ENCODE results near the gene PTPN2. TPM values are rescaled to one million over a fixed set of nuclear protein-coding genes. Genes with fewer than 3 reads are reported as not detected.

PTPN2 gene
- total RNA-seq, 1 donor from 2014 or later = 81.8 TPM

GRCh38 chr18:12928641-12929040 lies 44.6 kb upstream of the PTPN2 start:
- no peak overlapping the region for H3K4me3 ChIP-seq
- H3K9me3 ChIP-seq = no peaks in the 10 kb centered on the region
- TF ChIP-seq, protein P1, sequence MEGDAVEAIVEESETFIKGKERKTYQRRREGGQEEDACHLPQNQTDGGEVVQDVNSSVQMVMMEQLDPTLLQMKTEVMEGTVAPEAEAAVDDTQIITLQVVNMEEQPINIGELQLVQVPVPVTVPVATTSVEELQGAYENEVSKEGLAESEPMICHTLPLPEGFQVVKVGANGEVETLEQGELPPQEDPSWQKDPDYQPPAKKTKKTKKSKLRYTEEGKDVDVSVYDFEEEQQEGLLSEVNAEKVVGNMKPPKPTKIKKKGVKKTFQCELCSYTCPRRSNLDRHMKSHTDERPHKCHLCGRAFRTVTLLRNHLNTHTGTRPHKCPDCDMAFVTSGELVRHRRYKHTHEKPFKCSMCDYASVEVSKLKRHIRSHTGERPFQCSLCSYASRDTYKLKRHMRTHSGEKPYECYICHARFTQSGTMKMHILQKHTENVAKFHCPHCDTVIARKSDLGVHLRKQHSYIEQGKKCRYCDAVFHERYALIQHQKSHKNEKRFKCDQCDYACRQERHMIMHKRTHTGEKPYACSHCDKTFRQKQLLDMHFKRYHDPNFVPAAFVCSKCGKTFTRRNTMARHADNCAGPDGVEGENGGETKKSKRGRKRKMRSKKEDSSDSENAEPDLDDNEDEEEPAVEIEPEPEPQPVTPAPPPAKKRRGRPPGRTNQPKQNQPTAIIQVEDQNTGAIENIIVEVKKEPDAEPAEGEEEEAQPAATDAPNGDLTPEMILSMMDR (IDR thresholded peaks at IDR 0.05) = no peak
- no peaks in the 10 kb centered on the region for H3K27me3 ChIP-seq
- no peaks in the 10 kb centered on the region for H3K36me3 ChIP-seq
- intact Hi-C loops (cut with DNase I) = no loop called here
- no peak overlapping the region for H3K27ac ChIP-seq
- H3K4me1 ChIP-seq = no peaks in the 10 kb centered on the region
- DNase-seq (ENCODE audit: low spot score in 2 of 2) = no peak

DNA sequence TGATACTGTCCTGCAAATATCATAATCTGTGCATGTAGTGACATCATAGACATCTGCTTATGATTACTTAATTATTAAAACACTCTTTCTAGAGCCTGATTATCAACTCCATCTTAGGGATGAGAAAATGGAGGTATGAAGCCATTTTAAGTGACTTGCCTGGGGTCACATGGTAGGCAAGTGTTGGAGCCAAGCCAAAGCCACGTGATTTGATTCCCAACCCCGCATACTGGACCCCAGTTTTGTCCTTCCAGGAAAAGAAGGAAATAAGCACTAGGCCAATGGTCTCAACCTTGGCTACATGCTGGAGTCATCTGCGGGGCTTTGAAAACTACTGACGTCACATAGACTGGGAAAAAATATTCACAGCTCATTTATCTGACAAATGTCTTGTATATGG lies 44.2 kb upstream of the PTPN2 start:
- H3K27ac ChIP-seq = no peak overlapping the region
- DNase-seq (ENCODE audit: low spot score in 2 of 2) = no peak
- H3K36me3 ChIP-seq = no peaks in the 10 kb centered on the region
- no peaks in the 10 kb centered on the region for H3K4me1 ChIP-seq
- TF ChIP-seq, protein P1 (IDR thresholded peaks at IDR 0.05) = no peak
- no peak overlapping the region for H3K4me3 ChIP-seq
- H3K9me3 ChIP-seq = no peaks in the 10 kb centered on the region
- intact Hi-C loops (cut with DNase I) = no loop called here
- no peaks in the 10 kb centered on the region for H3K27me3 ChIP-seq

DNA sequence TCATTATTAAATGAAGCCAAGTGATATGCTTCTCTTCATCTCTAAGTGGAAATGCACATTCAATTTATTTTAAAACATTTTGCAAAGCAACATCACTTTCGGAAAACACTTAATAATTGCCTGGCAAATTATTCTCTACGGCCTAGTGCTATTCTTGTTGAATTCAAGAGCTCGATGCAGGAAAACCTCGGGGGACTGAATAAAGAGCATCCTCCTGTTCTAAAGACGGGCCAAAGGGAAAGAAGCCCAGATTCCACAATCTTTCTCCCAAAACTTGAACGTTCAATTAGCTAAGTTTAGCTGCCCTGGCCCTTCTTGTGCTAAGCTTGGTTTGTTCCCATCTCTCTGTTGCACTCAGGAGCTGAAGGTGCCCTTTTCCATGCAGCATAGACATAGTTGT lies 40.6 kb upstream of the PTPN2 start:
- intact Hi-C loops (cut with DNase I) = no loop called here
- TF ChIP-seq, protein P1 (IDR thresholded peaks at IDR 0.05) = no peak
- no peak for DNase-seq (ENCODE audit: low spot score in 2 of 2)
- Histone ChIP-seq H3K4me3 (no peak overlapping the region), H3K36me3 (no peaks in the 10 kb centered on the region), H3K9me3 (no peaks in the 10 kb centered on the region), H3K4me1 (no peaks in the 10 kb centered on the region), H3K27ac (no peak overlapping the region), H3K27me3 (no peaks in the 10 kb centered on the region)

GRCh38 chr18:12922266-12922665 lies 38.2 kb upstream of the PTPN2 start:
- Histone ChIP-seq H3K4me1 (no peaks in the 10 kb centered on the region), H3K27ac (no peak overlapping the region), H3K9me3 (no peaks in the 10 kb centered on the region), H3K36me3 (no peaks in the 10 kb centered on the region), H3K27me3 (no peaks in the 10 kb centered on the region), H3K4me3 (no peak overlapping the region)
- TF ChIP-seq, protein P1 (IDR thresholded peaks at IDR 0.05) = no peak
- no peak for DNase-seq (ENCODE audit: low spot score in 2 of 2)
- intact Hi-C loops (cut with DNase I) = no loop called here

DNA sequence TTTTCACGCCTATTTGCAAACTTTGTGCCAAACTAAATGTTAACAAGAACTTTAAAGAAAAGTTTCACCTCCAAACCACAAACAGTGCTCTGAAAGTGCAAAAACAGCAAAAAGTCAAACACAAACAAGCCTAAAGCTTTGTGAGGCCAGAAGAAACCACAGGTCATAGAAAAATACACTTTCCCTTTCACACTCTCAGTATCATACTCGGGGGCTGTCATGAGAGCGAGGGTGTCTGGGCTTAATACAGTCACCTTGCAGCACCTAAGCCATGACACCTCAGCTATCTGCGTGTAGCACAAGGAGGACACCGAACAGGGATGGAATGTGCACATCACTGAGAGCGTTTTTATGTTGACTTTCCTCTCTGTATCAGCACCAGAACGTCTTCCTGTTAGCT lies 37.1 kb upstream of the PTPN2 start:
- no peaks in the 10 kb centered on the region for H3K9me3 ChIP-seq
- TF ChIP-seq, protein P1 (IDR thresholded peaks at IDR 0.05) = no peak
- intact Hi-C loops (cut with DNase I) = no loop called here

More for the DNA sequence above, 37.1 kb upstream of the PTPN2 start:
- Histone ChIP-seq H3K27me3 (no peaks in the 10 kb centered on the region), H3K4me1 (no peaks in the 10 kb centered on the region), H3K27ac (no peak overlapping the region), H3K4me3 (no peak overlapping the region), H3K36me3 (no peaks in the 10 kb centered on the region)
- DNase-seq (ENCODE audit: low spot score in 2 of 2) = no peak

Measured in ascending aorta (tissue), 2 donors.